A673 (cell line): Measurements from ENCODE around the gene C19orf12. TPM values are rescaled to one million over a fixed set of nuclear protein-coding genes. Genes with fewer than 3 reads are reported as not detected.
"Not testable (repeated sequence)": the region's sequence is repeated elsewhere in the genome, so short reads cannot be mapped to it uniquely, and the experiment has no call there.

ENCODE experiments used
- BruUV-seq: library from RNA; stranded (reverse); fragments of 400-500 nt; replicated peaks from 2 replicates; lab custom pipeline; 2021; lab: Mats Ljungman, UMichigan
- CTCF ChIA-PET: fragments of 300-600 bp; sonication (Branson Sonifier 250); formaldehyde crosslinking; loops from one replicate; lab custom pipeline; 2022; ENCODE audit warnings: antibody characterized with exemption; lab: Charles Lee
- POLR2A ChIA-PET: fragments of 300-600 bp; sonication (Branson Sonifier 250); formaldehyde crosslinking; loops from one replicate; lab custom pipeline; 2022; ENCODE audit warnings: antibody characterized with exemption; ENCODE audit not compliant: low non-redundant PET; lab: Charles Lee
- DNase-seq: peaks from one replicate; pipeline ENCODE4 v3.0.0-alpha.2; 2015; ENCODE audit warnings: low spot score
- H3K27ac ChIP-seq: fragments of 200-600 bp; sonication (generic); 2 replicates; pipeline ENCODE4 v1.5.1; 2016; ENCODE audit warnings: mixed run types, low read depth, mild to moderate bottlenecking, mixed read lengths, antibody characterized with exemption, low read length; ENCODE audit not compliant: poor library complexity, severe bottlenecking
- H3K27me3 ChIP-seq: fragments of 200-600 bp; sonication (generic); replicated peaks from 2 replicates; pipeline ENCODE4 v1.6.1; 2017; ENCODE audit warnings: mixed run types, low read depth, mild to moderate bottlenecking, mixed read lengths, antibody characterized with exemption, low read length; ENCODE audit not compliant: insufficient read depth, poor library complexity
- H3K36me3 ChIP-seq: fragments of 200-600 bp; sonication (generic); 2 replicates; pipeline ENCODE4 v1.6.1; 2016; ENCODE audit warnings: mixed run types, mild to moderate bottlenecking, mixed read lengths, antibody characterized with exemption, low read length; ENCODE audit not compliant: insufficient read depth, poor library complexity, severe bottlenecking
- H3K4me1 ChIP-seq: fragments of 200-600 bp; sonication (generic); 2 replicates; pipeline ENCODE4 v1.6.1; 2017; ENCODE audit warnings: mixed run types, mild to moderate bottlenecking, mixed read lengths, antibody characterized with exemption, low read length; ENCODE audit not compliant: insufficient read depth, poor library complexity, severe bottlenecking
- H3K4me3 ChIP-seq: fragments of 200-600 bp; sonication (generic); 2 replicates; pipeline ENCODE4 v1.5.1; 2016; ENCODE audit warnings: low read depth, mixed run types, mild to moderate bottlenecking, mixed read lengths, low read length; ENCODE audit not compliant: poor library complexity, severe bottlenecking
- H3K9me3 ChIP-seq: fragments of 200-600 bp; sonication (generic); 2 replicates; pipeline ENCODE4 v1.6.1; 2016; ENCODE audit warnings: mixed run types, low read depth, mild to moderate bottlenecking, mixed read lengths, antibody characterized with exemption, low read length; ENCODE audit not compliant: poor library complexity, severe bottlenecking
- CTCF ChIP-seq: fragments of 300-800, 200-600 bp; sonication (generic); conservative IDR thresholded peaks from 2 replicates; pipeline ENCODE4 v1.5.1; 2017; ENCODE audit warnings: low read depth, mild to moderate bottlenecking, antibody characterized with exemption, low read length, moderate library complexity, mixed read lengths
- EZH2 ChIP-seq: fragments of 200-600 bp; sonication (generic); IDR thresholded peaks from 2 replicates; pipeline ENCODE4 v1.6.1; 2017; ENCODE audit warnings: borderline replicate concordance, low read depth, mild to moderate bottlenecking, mixed read lengths, antibody characterized with exemption, low read length; ENCODE audit not compliant: poor library complexity, severe bottlenecking
- intact Hi-C: fragments of 100-400 bp; cut with micrococcal nuclease; formaldehyde crosslinking; loops from one replicate; pipeline ENCODE4 v1.10.0; 2022; ENCODE audit not compliant: unreplicated experiment
- total RNA-seq: library from RNA; stranded (reverse); gene quantifications from 2 replicates; pipeline ENCODE4 v1.2.3, GENCODE V29; 2021

C19orf12 gene
- total RNA-seq, 1 experiment from 2014 or later, result 26.8 TPM

- Histone ChIP-seq H3K27ac (no peak overlapping the region), H3K9me3 (no peaks in the 10 kb centered on the region), H3K4me3 (no peak overlapping the region), H3K36me3 (no peaks in the 10 kb centered on the region), H3K27me3 (no peaks in the 10 kb centered on the region), H3K4me1 (peaks cover 8% of the 10 kb centered on the region)
- TF ChIP-seq CTCF (no peak), EZH2 (no peak)
- BruUV-seq, result no TSS peak
- no peak for DNase-seq
- intact Hi-C loops, result no loop called here
- ChIA-PET POLR2A (no interaction called here), CTCF (interaction anchor here (0.7 kb wide), 1 partner anchor 28 kb away, joined by 3 read pairs; no protein-coding TSS in a partner anchor)
Measured at GRCh38 chr19:29712744-29713516, 2.1 kb downstream of the C19orf12 start.

GRCh38 chr19:29711584-29712132 is 3.4 kb downstream of the C19orf12 start:
- Histone ChIP-seq H3K9me3 (no peaks in the 10 kb centered on the region), H3K4me1 (peaks cover 8% of the 10 kb centered on the region), H3K27ac (no peak overlapping the region), H3K4me3 (no peak overlapping the region), H3K36me3 (peaks cover 2% of the 10 kb centered on the region), H3K27me3 (no peaks in the 10 kb centered on the region)
- DNase-seq, result no peak
- POLR2A ChIA-PET, result no interaction called here
- TF ChIP-seq EZH2 (no peak), CTCF (no peak)
- CTCF ChIA-PET, result no interaction called here
- intact Hi-C loops, result no loop called here
- no TSS peak for BruUV-seq

- POLR2A ChIA-PET, CTCF ChIA-PET, intact Hi-C loops, H3K27ac ChIP-seq, DNase-seq, H3K9me3 ChIP-seq, H3K4me3 ChIP-seq, H3K27me3 ChIP-seq, BruUV-seq, H3K4me1 ChIP-seq, H3K36me3 ChIP-seq: not testable (repeated sequence)
Measured at GRCh38 chr19:29709440-29709798, 5.6 kb downstream of the C19orf12 start.
